K562 (cell line): ENCODE data around the gene HIGD1C. TPM values are rescaled to one million over a fixed set of nuclear protein-coding genes. Genes with fewer than 3 reads are reported as not detected.

Experiments
- BCOR ChIP-seq: fragments of 450-650 bp; IDR thresholded peaks from 2 replicates; pipeline ENCODE4 v1.6.1; 2016
- CBFA2T2 ChIP-seq: fragments of 450-650 bp; conservative IDR thresholded peaks from 2 replicates; pipeline ENCODE4 v1.6.1; 2017; ENCODE audit warnings: mild to moderate bottlenecking
- CLOCK ChIP-seq: fragments of 250-450 bp; sonication (Bioruptor Pico); IDR thresholded peaks from 2 replicates; pipeline ENCODE4 v1.4.0; 2020; ENCODE audit warnings: mild to moderate bottlenecking, moderate library complexity, borderline replicate concordance
- GTF3C2 ChIP-seq: IDR thresholded peaks from 3 replicates; pipeline ENCODE4 v1.6.1; 2011; ENCODE audit warnings: borderline replicate concordance, mild to moderate bottlenecking, moderate library complexity; ENCODE audit not compliant: insufficient read length; ENCODE audit errors: extremely low read depth
- MEIS2 ChIP-seq: fragments of 450-650 bp; IDR thresholded peaks from 2 replicates; pipeline ENCODE4 v1.6.1; 2014; ENCODE audit warnings: mild to moderate bottlenecking; ENCODE audit not compliant: partially characterized antibody
- POLR3A ChIP-seq: IDR thresholded peaks from 2 replicates; pipeline ENCODE4 v1.6.1; 2011; ENCODE audit warnings: borderline replicate concordance, mild to moderate bottlenecking, moderate library complexity; ENCODE audit not compliant: insufficient read length, insufficient read depth; ENCODE audit errors: extremely low read depth
- SFPQ ChIP-seq: fragments of 200-400 bp; formaldehyde crosslinking; IDR thresholded peaks from 2 replicates; pipeline ENCODE4 v1.6.1; 2017; ENCODE audit warnings: mild to moderate bottlenecking, low read depth, low read length, moderate library complexity
- ZBTB49 ChIP-seq: sonication (generic); formaldehyde crosslinking; IDR thresholded peaks from 2 replicates; pipeline ENCODE4 v1.8.0; 2022; ENCODE audit warnings: missing genetic modification reagents, mild to moderate bottlenecking, borderline replicate concordance
- ZNF740 ChIP-seq, 3 experiments: fragments of 200-800 bp in 1 of 3; sonication (Bioruptor generic) in 1 of 3; sonication (generic) in 1 of 3; formaldehyde crosslinking in 1 of 3; IDR thresholded peaks; 2 replicates each; pipeline versions ENCODE4 v1.6.1 to v1.8.0; 2016 to 2022; ENCODE audit warnings: mild to moderate bottlenecking in 2 of 3, missing compliant biosample characterization in 2 of 3, missing genetic modification characterization in 2 of 3, missing genetic modification reagents in 1 of 3
- polyA plus RNA-seq, 8 experiments: library from polyadenylated mRNA; depleted of rRNA in 4 of 8; stranded (reverse) in 5 of 8; unstranded in 3 of 8; fragments of >200 nt; fragmentation: Nextera tagmentation in 2 of 8; fragmentation: Illumina TruSeq in 1 of 8; extraction: Ambion mirVana in 2 of 8; extraction: Trizol in 1 of 8; gene quantifications; 2 replicates each; pipeline versions ENCODE4 v1.2.1 to v1.2.3, GENCODE V29; 2011 to 2014; ENCODE audit warnings: inconsistent platforms in 1 of 8, missing spikeins in 1 of 8
- total RNA-seq, 7 experiments: library from RNA; depleted of rRNA in 6 of 7; stranded (reverse); fragments of >200 nt in 6 of 7; fragmentation: Illumina TruSeq in 2 of 7; extraction: Trizol in 2 of 7; gene quantifications; 2 replicates each; pipeline versions ENCODE4 v1.2.1 to v1.2.3, GENCODE V29; 2011 to 2021; ENCODE audit warnings: low replicate concordance in 1 of 7

The HIGD1C gene
- total and polyA plus RNA-seq, 9 of the 15 experiments (the other 6 are each of a cell fraction or from before 2014, with no cell fraction given) = not detected

- TF ChIP-seq GTF3C2 = no peak
- TF ChIP-seq ZNF740 (CRISPR knock-in tag; IDR thresholded peaks at IDR 0.05) = no peak
- no peak for TF ChIP-seq ZNF740 (tag; IDR thresholded peaks at IDR 0.05)
- no peak for TF ChIP-seq CLOCK (CRISPR knock-in tag)
- no peak for TF ChIP-seq SFPQ
- peak; percentile 61 for TF ChIP-seq MEIS2
- TF ChIP-seq CBFA2T2 = peak; percentile 48; the same call in 1 of the 2 replicates
- no peak for TF ChIP-seq POLR3A
- TF ChIP-seq BCOR = no peak
- TF ChIP-seq ZBTB49 (CRISPR knock-in tag) = no peak
These were observed 65.1 kb downstream of the HIGD1C start (continued) for GRCh38 chr12:51017452-51017851.
